ENCODE data around the gene CYP4F11. TPM values are rescaled to one million over a fixed set of nuclear protein-coding genes. Genes with fewer than 3 reads are reported as not detected.
"Not testable (repeated sequence)": the region's sequence is repeated elsewhere in the genome, so short reads cannot be mapped to it uniquely, and the experiment has no call there.

The CYP4F11 gene
- total RNA-seq, 1 donor from 2014 or later: not detected

DNA sequence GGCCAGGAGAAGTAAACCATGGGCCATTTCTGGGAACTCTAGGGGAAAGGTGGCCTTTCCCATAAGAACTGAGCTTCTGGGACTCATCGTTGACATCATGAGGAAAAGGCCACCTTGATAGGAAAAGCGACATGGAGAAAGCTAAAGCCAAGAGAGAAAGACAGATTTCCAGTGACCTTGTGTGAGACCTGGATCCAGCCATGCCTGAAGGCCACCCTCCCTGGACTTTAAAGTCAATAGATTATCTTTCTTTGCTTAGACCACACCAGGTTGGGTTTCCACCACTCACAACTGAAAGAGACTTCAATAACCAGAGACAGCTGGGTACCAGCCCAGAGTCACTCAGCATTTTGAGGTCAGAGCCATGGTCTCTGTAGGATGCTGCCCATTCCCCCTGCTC is 40.0 kb downstream of the CYP4F11 start:
- Mint-ChIP-seq H3K4me1 (no peaks in the 10 kb centered on the region), H3K27me3 (ENCODE audit: low read depth) (no peaks in the 10 kb centered on the region), H3K36me3 (no peaks in the 10 kb centered on the region), H3K9me3 (peaks cover 44% of the 10 kb centered on the region), H3K27ac (no peak overlapping the region), H3K4me3 (no peak overlapping the region)
- no peak for DNase-seq (ENCODE audit: low spot score in 2 of 2, unreplicated experiment in 2 of 2)
- no peak for TF ChIP-seq CTCF (IDR thresholded peaks at IDR 0.05; ENCODE audit: unreplicated experiment)

- TF ChIP-seq CTCF (IDR thresholded peaks at IDR 0.05; ENCODE audit: unreplicated experiment): no peak
- no peak overlapping the region for H3K27ac Mint-ChIP-seq
- no peaks in the 10 kb centered on the region for H3K27me3 Mint-ChIP-seq (ENCODE audit: low read depth)
- H3K36me3 Mint-ChIP-seq: no peaks in the 10 kb centered on the region
- H3K9me3 Mint-ChIP-seq: peaks cover 43% of the 10 kb centered on the region
- no peaks in the 10 kb centered on the region for H3K4me1 Mint-ChIP-seq
- H3K4me3 Mint-ChIP-seq: no peak overlapping the region
- no peak for DNase-seq (ENCODE audit: low spot score in 2 of 2, unreplicated experiment in 2 of 2)
Observed at GRCh38 chr19:15893477-15893876, 40.9 kb downstream of the CYP4F11 start.

DNA sequence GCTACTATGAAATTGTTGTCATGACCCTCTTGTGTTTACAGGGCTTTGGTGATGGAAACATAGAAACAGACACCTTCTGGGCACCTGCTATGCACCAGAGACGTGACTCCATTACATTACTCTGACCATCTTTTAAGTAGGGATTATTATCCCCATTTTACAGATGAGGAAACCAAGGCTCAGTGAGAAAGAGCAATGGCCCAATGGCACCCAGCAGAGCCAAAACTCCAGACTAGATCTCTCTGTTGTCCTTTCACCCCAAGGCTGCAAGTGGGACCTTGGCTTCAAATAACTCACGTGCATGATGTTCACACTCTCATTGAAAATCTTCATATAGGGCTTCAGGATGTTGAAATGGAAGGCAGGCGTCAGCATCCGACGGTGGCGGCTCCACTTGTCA is 42.3 kb downstream of the CYP4F11 start:
- no peak for DNase-seq (ENCODE audit: low spot score in 2 of 2, unreplicated experiment in 2 of 2)
- H3K4me3 Mint-ChIP-seq: no peak overlapping the region
- H3K36me3 Mint-ChIP-seq: no peaks in the 10 kb centered on the region
- no peak for TF ChIP-seq CTCF (IDR thresholded peaks at IDR 0.05; ENCODE audit: unreplicated experiment)
- no peaks in the 10 kb centered on the region for H3K27me3 Mint-ChIP-seq (ENCODE audit: low read depth)
- no peaks in the 10 kb centered on the region for H3K4me1 Mint-ChIP-seq
- no peak overlapping the region for H3K27ac Mint-ChIP-seq
- peaks cover 37% of the 10 kb centered on the region for H3K9me3 Mint-ChIP-seq

DNA sequence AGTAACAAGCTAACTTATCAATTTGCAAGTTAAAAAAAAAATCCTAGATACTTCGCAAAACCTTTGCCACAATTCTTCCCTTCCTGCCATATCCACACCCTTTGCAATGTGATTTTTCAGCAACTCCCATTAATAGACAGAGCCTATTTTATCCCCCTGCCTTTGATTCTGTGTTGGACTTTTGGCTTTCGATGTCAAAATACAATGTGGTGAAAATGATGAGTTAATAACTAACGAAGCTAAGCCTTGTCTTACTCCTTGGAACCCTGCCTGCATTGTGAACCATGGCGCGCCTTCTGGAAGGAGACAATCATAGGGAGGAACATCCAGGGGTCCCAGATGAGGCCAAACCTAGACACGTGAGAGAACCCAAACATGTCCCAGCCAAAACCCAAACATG is 42.9 kb downstream of the CYP4F11 start:
- H3K27me3 Mint-ChIP-seq (ENCODE audit: low read depth): no peaks in the 10 kb centered on the region
- H3K4me3 Mint-ChIP-seq: no peak overlapping the region
- no peak for TF ChIP-seq CTCF (IDR thresholded peaks at IDR 0.05; ENCODE audit: unreplicated experiment)
- no peak overlapping the region for H3K27ac Mint-ChIP-seq
- DNase-seq (ENCODE audit: low spot score in 2 of 2, unreplicated experiment in 2 of 2): no peak
- no peaks in the 10 kb centered on the region for H3K4me1 Mint-ChIP-seq
- H3K36me3 Mint-ChIP-seq: no peaks in the 10 kb centered on the region
- H3K9me3 Mint-ChIP-seq: peaks cover 31% of the 10 kb centered on the region

DNA sequence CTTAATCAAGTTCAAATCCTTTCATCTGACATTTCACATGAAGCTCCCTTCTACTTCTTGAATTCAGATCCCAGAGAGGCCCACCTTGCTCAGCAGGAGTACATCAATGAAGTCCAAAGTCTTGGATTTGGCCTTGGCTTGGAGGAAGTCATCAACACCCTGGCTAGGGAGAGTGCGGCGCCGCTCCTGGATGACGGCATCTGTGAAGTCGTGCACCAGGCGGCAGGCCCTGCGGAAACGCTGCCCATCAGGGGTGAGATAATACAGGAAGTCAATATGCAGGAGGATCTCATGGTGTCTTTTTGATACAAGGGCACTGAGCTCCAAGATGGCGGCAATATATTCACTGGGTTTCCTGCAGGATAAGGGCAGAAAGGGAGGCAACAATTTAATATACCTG is 45.0 kb downstream of the CYP4F11 start:
- H3K27ac Mint-ChIP-seq; H3K4me1 Mint-ChIP-seq; DNase-seq (ENCODE audit: low spot score in 2 of 2, unreplicated experiment in 2 of 2); H3K27me3 Mint-ChIP-seq (ENCODE audit: low read depth); H3K36me3 Mint-ChIP-seq; H3K4me3 Mint-ChIP-seq: not testable (repeated sequence)
- H3K9me3 Mint-ChIP-seq: peaks cover 21% of the 10 kb centered on the region

- Mint-ChIP-seq H3K27ac (no peak overlapping the region), H3K9me3 (peaks cover 27% of the 10 kb centered on the region), H3K4me3 (no peak overlapping the region), H3K4me1 (no peaks in the 10 kb centered on the region), H3K36me3 (no peaks in the 10 kb centered on the region), H3K27me3 (ENCODE audit: low read depth) (no peaks in the 10 kb centered on the region)
- TF ChIP-seq CTCF (IDR thresholded peaks at IDR 0.05; ENCODE audit: unreplicated experiment): no peak
- no peak for DNase-seq (ENCODE audit: low spot score in 2 of 2, unreplicated experiment in 2 of 2)
Observed at GRCh38 chr19:15885919-15886318, 48.4 kb downstream of the CYP4F11 start.
